ENCODE data around the gene CNRIP1.
"Not testable (repeated sequence)": the region's sequence is repeated elsewhere in the genome, so short reads cannot be mapped to it uniquely, and the experiment has no call there.

Gene CNRIP1

DNA sequence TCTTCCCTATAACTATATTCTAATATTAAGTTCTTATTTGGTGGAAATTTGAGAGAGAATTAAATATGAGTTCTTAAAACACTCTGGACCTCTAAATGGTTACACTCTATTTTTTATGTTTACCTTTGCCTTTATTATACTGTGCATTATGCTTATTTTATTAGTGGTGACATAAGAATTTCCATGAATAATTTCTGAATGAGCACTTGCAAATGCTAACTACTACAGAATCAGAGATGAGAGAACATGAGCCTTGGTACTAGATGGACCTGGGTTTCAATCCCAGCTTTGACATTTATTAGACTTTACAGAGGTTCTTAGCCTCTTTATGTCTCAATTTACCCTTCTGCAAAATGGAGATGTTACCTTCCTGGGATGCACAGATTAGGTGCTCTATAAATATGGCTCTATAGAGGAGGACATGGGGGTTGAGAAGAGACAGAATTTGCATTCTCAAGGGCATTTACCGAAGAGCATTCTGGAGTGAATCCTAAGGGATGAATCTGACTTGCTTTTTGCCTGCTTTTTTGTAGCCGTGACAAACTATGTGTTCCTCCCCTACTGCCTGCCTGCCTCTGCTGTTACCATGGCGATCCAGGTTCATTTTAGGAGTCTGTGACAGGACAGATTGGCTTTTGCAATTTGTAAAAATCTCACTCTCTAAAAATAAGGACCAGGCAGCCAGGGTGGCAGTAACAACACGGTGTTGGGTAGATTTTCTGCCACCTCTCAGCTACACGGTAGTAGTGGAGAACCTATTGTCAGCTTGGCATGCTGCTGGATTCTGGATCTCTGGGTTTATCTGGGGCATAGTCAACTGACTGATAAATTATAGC is 20.7 kb upstream of the CNRIP1 start:
- no peak for DNase-seq

DNA sequence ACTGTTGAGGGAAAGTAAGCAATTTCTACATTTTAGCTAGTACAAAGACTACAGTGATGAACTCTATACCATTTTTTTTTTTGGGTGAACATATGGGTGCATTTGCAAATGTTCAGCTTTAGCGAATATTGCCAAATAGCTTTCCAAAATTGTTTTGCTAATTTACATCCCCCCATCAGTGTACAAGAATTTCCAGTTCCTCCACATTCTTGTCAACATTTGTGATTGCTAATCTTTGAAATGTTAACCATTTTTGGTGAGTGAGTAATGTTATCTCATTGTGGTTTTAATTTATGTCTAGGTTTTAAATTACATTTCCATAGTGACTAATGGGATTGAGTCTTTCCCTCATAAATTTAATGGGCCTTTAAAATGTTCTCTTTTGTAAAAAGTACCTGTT is 16.4 kb upstream of the CNRIP1 start:
- DNase-seq, result no peak

- no peak for DNase-seq
Measured at GRCh38 chr2:68333931-68334330, 14.2 kb upstream of the CNRIP1 start.

GRCh38 chr2:68333009-68333408 is 13.3 kb upstream of the CNRIP1 start:
- DNase-seq, result no peak

- no peak for DNase-seq
Measured at GRCh38 chr2:68330691-68331090, 10.9 kb upstream of the CNRIP1 start.

- DNase-seq, result no peak
Measured at GRCh38 chr2:68328901-68329300, 9.2 kb upstream of the CNRIP1 start.

- no peak for DNase-seq
Measured at GRCh38 chr2:68325056-68325455, 5.3 kb upstream of the CNRIP1 start.

DNA sequence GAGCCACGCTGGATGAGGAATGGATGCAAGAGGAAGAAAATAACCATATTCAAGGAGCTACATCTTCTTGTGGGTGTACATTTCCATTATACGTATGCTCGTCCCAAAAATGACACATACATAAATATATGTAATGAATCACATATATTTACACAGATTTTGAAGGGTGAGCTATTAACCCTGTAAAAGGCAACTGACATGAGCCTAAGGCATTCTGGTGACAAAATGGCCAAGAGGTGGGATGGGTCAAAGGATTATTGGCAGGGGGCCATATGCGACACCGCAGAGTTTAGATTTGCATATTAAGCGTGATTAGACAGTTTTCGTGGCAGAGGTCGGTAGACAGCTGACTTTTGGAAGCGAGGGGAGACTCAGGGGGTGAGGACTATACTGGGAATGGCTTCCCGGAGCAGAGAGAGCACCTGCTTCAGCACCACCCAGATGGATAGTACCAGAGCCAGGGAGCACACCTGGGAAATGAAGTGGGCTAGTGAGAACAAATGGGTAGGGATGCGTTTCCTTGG is 431 bp upstream of the CNRIP1 start:
- DNase-seq, result peak in 6 of 14 donors; percentile 23 to 75 (median 29)

- peak in 10 of 14 donors; percentile 19 to 76 (median 68) for DNase-seq
Measured at GRCh38 chr2:68318914-68319397, 793 bp downstream of the CNRIP1 start.

GRCh38 chr2:68317971-68318913 is 1.5 kb downstream of the CNRIP1 start:
- DNase-seq, result peak in 12 of 14 donors; percentile 15 to 70 (median 50)

- DNase-seq, result no peak
Measured at GRCh38 chr2:68316111-68316510, 3.6 kb downstream of the CNRIP1 start.

DNA sequence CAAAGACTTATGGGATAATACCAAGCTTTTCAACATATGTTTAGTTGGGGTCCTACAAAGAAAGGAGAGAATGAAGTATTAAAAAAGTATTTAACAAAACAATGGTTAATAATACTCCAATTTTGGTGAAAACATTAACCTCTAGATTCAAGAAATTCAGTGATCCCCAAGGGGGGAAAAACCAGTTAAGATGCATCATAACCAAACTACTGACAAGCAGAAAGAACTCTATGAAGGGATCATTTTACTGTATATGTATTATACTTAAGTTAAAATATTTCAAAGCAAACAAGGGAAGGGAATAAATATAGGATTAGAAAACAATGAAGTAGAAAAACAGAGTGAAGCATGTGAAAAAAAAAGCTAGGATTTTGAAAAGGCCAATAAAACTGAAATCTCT is 8.7 kb downstream of the CNRIP1 start:
- DNase-seq, result no peak

- DNase-seq, result no peak
Measured at GRCh38 chr2:68309426-68309825, 10.3 kb downstream of the CNRIP1 start.

DNA sequence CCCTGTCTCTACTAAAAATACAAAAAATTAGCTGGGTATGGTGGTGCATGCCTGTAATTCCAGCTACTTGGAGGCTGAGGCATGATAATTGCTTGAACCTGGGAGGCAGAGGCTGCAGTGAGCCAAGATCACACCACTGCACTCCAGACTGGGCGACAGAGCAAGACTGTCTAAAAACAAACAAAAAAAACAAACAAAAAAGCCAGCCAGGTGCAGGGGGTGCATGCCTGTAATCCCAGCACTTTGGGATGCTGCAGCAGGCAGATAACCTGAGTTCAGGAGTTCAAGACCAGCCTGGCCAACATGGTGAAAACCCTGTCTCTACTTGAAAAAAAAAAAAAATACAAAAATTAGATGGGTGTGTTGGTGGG is 15.9 kb downstream of the CNRIP1 start:
- not testable (repeated sequence) for DNase-seq

- DNase-seq, result no peak
Measured at GRCh38 chr2:68303033-68303901, 16.5 kb downstream of the CNRIP1 start.

DNA sequence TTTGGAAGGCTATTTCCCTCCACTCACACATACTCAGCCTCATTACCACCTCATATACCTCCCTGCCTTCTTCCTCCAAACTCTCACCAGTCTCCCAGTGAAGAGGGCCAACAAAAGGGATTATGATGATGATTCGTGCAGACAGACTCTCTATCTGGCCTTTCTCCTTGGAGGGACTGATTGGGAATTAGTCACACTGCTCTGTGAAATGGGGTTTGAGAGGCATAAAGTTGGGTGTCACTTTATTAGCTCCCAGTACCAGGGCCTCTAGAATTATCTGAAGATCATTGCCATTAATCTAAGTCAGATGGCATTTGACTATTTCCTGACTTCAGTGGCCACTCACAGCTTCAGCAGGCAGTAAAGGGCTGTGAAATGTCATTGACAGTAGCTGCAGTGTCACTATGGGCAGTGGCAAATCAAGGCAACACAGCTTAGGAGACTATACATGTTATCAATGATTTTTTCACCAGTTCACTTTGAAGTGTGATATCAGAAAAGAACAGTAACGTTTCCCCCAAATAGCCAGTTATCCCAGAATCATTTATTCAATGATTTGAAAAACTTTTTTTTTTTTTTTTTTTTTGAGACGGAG is 17.4 kb downstream of the CNRIP1 start:
- DNase-seq, result no peak

- DNase-seq, result no peak
Measured at GRCh38 chr2:68295516-68295915, 24.2 kb downstream of the CNRIP1 start.

- no peak for DNase-seq
Measured at GRCh38 chr2:68294913-68295312, 24.8 kb downstream of the CNRIP1 start.

DNA sequence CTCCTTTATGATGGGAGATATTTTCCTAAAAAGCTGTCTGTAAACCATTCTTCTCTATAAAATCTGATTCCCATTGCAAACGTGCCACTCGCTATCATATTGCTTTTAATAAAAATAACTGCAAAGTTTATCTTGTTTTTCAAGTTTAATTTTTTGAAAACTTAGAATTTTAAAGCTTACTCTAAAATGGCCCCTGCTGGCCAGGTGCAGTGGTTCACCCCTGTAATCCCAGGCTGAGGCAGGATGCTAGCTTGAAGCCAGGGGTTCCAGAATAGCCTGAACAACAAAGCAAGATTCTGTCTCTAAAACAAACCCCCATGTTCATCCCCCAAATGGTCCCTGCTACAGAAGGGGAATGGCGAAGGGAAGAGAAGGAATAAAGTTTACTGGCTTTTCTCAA is 25.6 kb downstream of the CNRIP1 start:
- DNase-seq, result no peak

DNA sequence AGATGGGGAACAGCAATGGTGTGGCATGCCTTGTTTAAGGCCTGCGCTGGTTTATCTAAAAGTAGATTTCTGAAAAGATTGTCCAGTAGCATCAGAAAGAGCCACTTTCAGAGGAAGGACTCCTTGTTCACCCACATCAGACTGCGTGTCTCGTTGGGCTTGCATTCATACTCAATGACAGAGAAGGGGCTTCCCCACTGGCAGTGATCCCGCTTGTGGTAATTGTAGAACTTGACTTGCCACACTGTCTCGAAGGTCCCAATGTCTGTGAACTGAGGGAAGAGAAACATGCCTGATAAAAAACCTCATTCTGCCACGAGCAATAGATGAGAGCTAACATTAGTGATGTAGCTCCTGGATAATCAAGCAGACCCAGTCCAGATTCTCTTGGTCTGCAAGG is 26.0 kb downstream of the CNRIP1 start:
- DNase-seq, result no peak

DNA sequence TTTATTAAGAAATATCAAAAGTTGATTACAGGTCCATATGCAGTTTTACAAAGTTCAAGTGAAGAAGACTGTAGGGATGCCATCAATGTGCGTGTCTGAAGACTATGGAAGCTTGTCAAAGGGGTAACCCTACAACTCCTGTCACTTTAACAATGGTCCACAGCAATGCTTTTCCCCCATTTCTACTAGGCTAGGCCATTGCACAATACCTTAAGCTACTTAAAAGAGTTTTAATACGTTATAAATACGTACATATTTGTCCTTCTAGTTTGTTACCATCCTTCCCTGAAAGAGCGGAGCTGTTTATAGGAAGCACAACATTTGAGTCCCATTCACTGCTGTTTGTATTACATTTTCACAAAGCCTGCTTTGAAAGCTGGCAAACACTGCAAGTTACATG is 26.7 kb downstream of the CNRIP1 start:
- no peak for DNase-seq
